HepG2 (cell line): ENCODE data around the gene URGCP. TPM values are rescaled to one million over a fixed set of nuclear protein-coding genes. Genes with fewer than 3 reads are reported as not detected.

ENCODE experiments used
- ATAC-seq: fragments of 200-7000 bp; cut with Tn5 transposase; 3 replicates; pipeline ENCODE4 v1.9.1; 2020; ENCODE audit warnings: mild to moderate bottlenecking, moderate library complexity
- BruUV-seq: library from RNA; stranded (reverse); fragments of 400-500 nt; replicated peaks from 2 replicates; lab custom pipeline; 2021; lab: Mats Ljungman, UMichigan
- CTCF ChIA-PET: fragments of 300-600 bp; formaldehyde crosslinking; extraction: SDS; loops from one replicate; lab custom pipeline; 2021; ENCODE audit warnings: low total read pairs, inconsistent platforms, low intra/inter-chr PET ratio; lab: Yijun Ruan, JAX
- POLR2A ChIA-PET: fragments of 350-600 bp; sonication (Branson Sonifier 250); formaldehyde crosslinking; loops from one replicate; lab custom pipeline; 2020; ENCODE audit warnings: antibody characterized with exemption, inconsistent platforms; lab: Yijun Ruan, JAX
- DNase-seq: peaks from one replicate; pipeline ENCODE4 v3.0.0-alpha.2; 2015; ENCODE audit warnings: low spot score
- FAIRE-seq: peaks from 3 replicates; lab custom pipeline; 2011; peaks lifted over from hg19 to GRCh38; lab: Jason Lieb, UNC
- H2AFZ ChIP-seq: one replicate; pipeline ENCODE4 v1.6.1; 2011; ENCODE audit warnings: low read length, inconsistent platforms
- H3K27ac ChIP-seq: fragments of 300-600 bp; 3 replicates; pipeline ENCODE4 v1.8.0; 2011; ENCODE audit warnings: mixed run types, mild to moderate bottlenecking, mixed read lengths, low read length, inconsistent platforms; ENCODE audit not compliant: insufficient read depth; ENCODE audit errors: extremely low read length
- H3K27me3 ChIP-seq, 2 experiments: fragments of 200-600 bp in 1 of 2; 2 replicates in 1 of 2; 3 replicates in 1 of 2; pipeline versions ENCODE4 v1.6.0 to v1.8.0; 2011; ENCODE audit warnings: low read length in 2 of 2, mild to moderate bottlenecking in 2 of 2, moderate library complexity in 2 of 2, inconsistent platforms in 1 of 2; ENCODE audit not compliant: insufficient read depth in 2 of 2, control insufficient read depth in 1 of 2
- H3K36me3 ChIP-seq, 2 experiments: fragments of 200-600 bp in 1 of 2; replicated peaks in 1 of 2; 2 replicates in 1 of 2; 3 replicates in 1 of 2; pipeline versions ENCODE4 v1.5.1 to v1.8.0; 2011; ENCODE audit warnings: low read length in 2 of 2, inconsistent platforms in 1 of 2; ENCODE audit not compliant: insufficient read depth in 2 of 2, control insufficient read depth in 1 of 2
- H3K4me1 ChIP-seq: 2 replicates; pipeline ENCODE4 v1.5.1; 2012; ENCODE audit warnings: low read length, inconsistent platforms; ENCODE audit not compliant: insufficient read depth
- H3K4me2 ChIP-seq: 2 replicates; pipeline ENCODE4 v1.6.0; 2011; ENCODE audit warnings: low read depth, low read length, inconsistent platforms
- H3K4me3 ChIP-seq, 3 experiments: fragments of 200-600 bp in 1 of 3; sonication (generic), shearing (Covaris generic) in 1 of 3; replicated peaks in 1 of 3; 2 replicates each; pipeline ENCODE4 v1.5.1; 2011 to 2016; ENCODE audit warnings: low read length in 3 of 3, inconsistent platforms in 2 of 3, low read depth in 2 of 3, mild to moderate bottlenecking in 2 of 3, control low read depth in 1 of 3, mixed read lengths in 1 of 3; ENCODE audit not compliant: insufficient read depth in 1 of 3
- H3K79me2 ChIP-seq: one replicate; pipeline ENCODE4 v1.6.1; 2011; ENCODE audit warnings: low read length, inconsistent platforms; ENCODE audit not compliant: insufficient read depth
- H3K9ac ChIP-seq: 2 replicates; pipeline ENCODE4 v1.6.0; 2011; ENCODE audit warnings: mild to moderate bottlenecking, low read depth, low read length, inconsistent platforms; ENCODE audit not compliant: insufficient read depth
- H3K9me3 ChIP-seq: 2 replicates; pipeline ENCODE4 v1.5.1; 2012; ENCODE audit warnings: mild to moderate bottlenecking, low read length
- H4K20me1 ChIP-seq: 2 replicates; pipeline ENCODE4 v1.6.0; 2011; ENCODE audit warnings: inconsistent platforms, mild to moderate bottlenecking, low read length, moderate library complexity; ENCODE audit not compliant: insufficient read depth
- MED8 ChIP-seq: sonication (generic); formaldehyde crosslinking; IDR thresholded peaks from 2 replicates; pipeline ENCODE4 v1.8.1; 2023; ENCODE audit warnings: mild to moderate bottlenecking, missing genetic modification reagents; ENCODE audit not compliant: insufficient replicate concordance
- MTA1 ChIP-seq: sonication (generic); formaldehyde crosslinking; IDR thresholded peaks from 2 replicates; pipeline ENCODE4 v1.4.0; 2020; ENCODE audit warnings: missing genetic modification reagents, mild to moderate bottlenecking, borderline replicate concordance
- NR1H2 ChIP-seq: sonication (generic); formaldehyde crosslinking; IDR thresholded peaks from 2 replicates; pipeline ENCODE4 v1.8.1; 2022; ENCODE audit warnings: low read depth, missing genetic modification reagents, borderline replicate concordance
- NR2F2 ChIP-seq: IDR thresholded peaks from 2 replicates; pipeline ENCODE4 v1.6.1; 2012; ENCODE audit warnings: low read depth, inconsistent platforms, borderline replicate concordance
- PCBP1 ChIP-seq: fragments of 200-400 bp; formaldehyde crosslinking; IDR thresholded peaks from 2 replicates; pipeline ENCODE4 v1.6.1; 2017; ENCODE audit warnings: mild to moderate bottlenecking, low read depth, low read length, borderline replicate concordance
- PPARG ChIP-seq: conservative IDR thresholded peaks from 2 replicates; pipeline ENCODE4 v1.6.1; 2016; ENCODE audit warnings: missing biosample characterization, missing genetic modification reagents
- RCOR2 ChIP-seq: IDR thresholded peaks from 2 replicates; pipeline ENCODE4 v1.6.1; 2016; ENCODE audit warnings: missing biosample characterization, missing genetic modification reagents
- RNF2 ChIP-seq: fragments of 450-650 bp; conservative IDR thresholded peaks from 2 replicates; pipeline ENCODE4 v1.6.1; 2016; ENCODE audit warnings: low read depth
- ZFP37 ChIP-seq: sonication (generic); formaldehyde crosslinking; IDR thresholded peaks from 2 replicates; pipeline ENCODE4 v1.4.0; 2020; ENCODE audit warnings: missing genetic modification reagents, borderline replicate concordance
- ZMAT3 ChIP-seq: sonication (generic); formaldehyde crosslinking; conservative IDR thresholded peaks from 2 replicates; pipeline ENCODE4 v1.7.0; 2021; ENCODE audit warnings: missing genetic modification reagents
- ZNF207 ChIP-seq: fragments of 450-650 bp; IDR thresholded peaks from 2 replicates; pipeline ENCODE4 v1.6.1; 2016; ENCODE audit warnings: antibody characterized with exemption, borderline replicate concordance
- WGBS: methylation state at CpG from one replicate; pipeline ENCODE4 v1.1.6; 2017; ENCODE audit warnings: low lambda C conversion rate; 5-methylcytosine and 5-hydroxymethylcytosine counted together
- in situ Hi-C: cut with HindIII; loops from 2 replicates; pipeline ENCODE4 v1.10.0; 2017; ENCODE audit warnings: low pct_unique_long_range_greater_than_20kb; ENCODE audit not compliant: extremely low pct_ligation_motif_present
- intact Hi-C: fragments of 100-400 bp; cut with micrococcal nuclease; formaldehyde crosslinking; loops from one replicate; pipeline ENCODE4 v1.10.0; 2022; ENCODE audit not compliant: unreplicated experiment
- polyA plus RNA-seq, 8 experiments: library from polyadenylated mRNA; depleted of rRNA in 3 of 8; stranded (reverse) in 7 of 8; unstranded in 1 of 8; fragments of >200 nt; fragmentation: Illumina TruSeq in 4 of 8; extraction: Trizol in 4 of 8; gene quantifications; 2 replicates each; pipeline versions ENCODE4 v1.2.1 to v1.2.3, GENCODE V29; 2011 to 2016; ENCODE audit warnings: low read depth in 4 of 8, missing spikeins in 1 of 8, mixed read lengths in 1 of 8; ENCODE audit not compliant: insufficient read depth in 1 of 8
- total RNA-seq, 5 experiments: library from RNA; depleted of rRNA; stranded (reverse); fragments of >200 nt; fragmentation: Illumina TruSeq; extraction: Trizol; gene quantifications; 2 replicates each; pipeline ENCODE4 v1.2.3, GENCODE V29; 2016; ENCODE audit warnings: low read depth in 1 of 5
- TF ChIP-seq, protein P1 (sequence below): fragments of 450-650 bp; IDR thresholded peaks from 2 replicates; pipeline ENCODE4 v1.6.1; 2016
- TF ChIP-seq, protein P2 (sequence below): sonication (generic); formaldehyde crosslinking; IDR thresholded peaks from 2 replicates; pipeline ENCODE4 v1.4.0; 2020; ENCODE audit warnings: missing genetic modification reagents
- TF ChIP-seq, protein P3 (sequence below): sonication (generic); formaldehyde crosslinking; IDR thresholded peaks from 2 replicates; pipeline ENCODE4 v1.8.0; 2022; ENCODE audit warnings: missing genetic modification reagents, mild to moderate bottlenecking, moderate library complexity, borderline replicate concordance
- TF ChIP-seq, protein P4 (sequence below): sonication (generic); formaldehyde crosslinking; IDR thresholded peaks from 2 replicates; pipeline ENCODE4 v1.4.0; 2020; ENCODE audit warnings: missing genetic modification reagents

Gene URGCP
- total and polyA plus RNA-seq, 2 of the 13 experiments (the other 11 are each of a cell fraction or from before 2014, with no cell fraction given) = 22.3 to 25.8 TPM

DNA sequence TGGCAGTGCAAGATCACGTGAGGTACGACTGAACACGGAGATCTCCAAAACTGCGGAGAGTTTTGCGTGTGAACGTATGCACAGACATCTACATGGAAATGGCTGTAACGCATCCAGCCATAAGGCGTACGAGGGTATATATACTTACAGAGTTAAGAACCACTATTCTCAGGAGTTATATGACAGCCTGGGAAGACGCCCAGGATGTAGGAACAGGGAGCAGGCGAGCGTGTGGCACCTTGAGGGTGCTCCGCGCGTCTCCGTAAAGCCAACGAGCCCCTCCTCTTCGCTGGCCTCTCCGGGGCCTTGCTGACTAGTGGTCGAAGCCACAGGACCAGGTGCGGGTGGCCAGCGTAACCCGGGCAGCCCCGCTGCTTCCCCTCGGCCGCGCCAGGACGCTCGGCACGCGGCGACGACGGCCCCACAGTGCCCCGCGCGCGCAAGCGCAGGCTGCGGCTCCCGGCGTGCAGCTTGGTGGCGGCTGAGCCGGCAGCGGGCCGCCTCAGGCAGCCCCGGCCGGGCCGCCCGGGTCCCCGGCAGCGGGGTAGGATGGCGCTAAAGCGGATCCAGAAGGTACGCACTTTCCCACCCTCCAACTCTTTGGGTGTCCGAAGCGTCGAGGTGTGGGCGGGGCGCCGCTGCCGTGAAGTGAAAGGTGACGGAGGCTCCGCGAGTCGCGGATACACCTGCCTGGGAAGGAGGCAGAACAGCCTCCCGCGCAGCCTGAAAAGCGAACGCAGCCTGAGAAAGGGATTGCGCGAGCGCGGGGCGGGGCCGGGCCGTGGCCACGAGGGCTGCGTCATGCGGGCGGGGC is 19.8 kb upstream of the URGCP start, which contains the start of gene UBE2D4 (continued):
- TF ChIP-seq MED8 (CRISPR knock-in tag) (peak; percentile 49), RCOR2 (no peak), MTA1 (CRISPR knock-in tag) (peak; percentile 75), ZMAT3 (CRISPR knock-in tag) (peak; percentile 94), RNF2 (peak; percentile 97), NR1H2 (CRISPR knock-in tag) (peak; percentile 92)
- TF ChIP-seq, protein P1, sequence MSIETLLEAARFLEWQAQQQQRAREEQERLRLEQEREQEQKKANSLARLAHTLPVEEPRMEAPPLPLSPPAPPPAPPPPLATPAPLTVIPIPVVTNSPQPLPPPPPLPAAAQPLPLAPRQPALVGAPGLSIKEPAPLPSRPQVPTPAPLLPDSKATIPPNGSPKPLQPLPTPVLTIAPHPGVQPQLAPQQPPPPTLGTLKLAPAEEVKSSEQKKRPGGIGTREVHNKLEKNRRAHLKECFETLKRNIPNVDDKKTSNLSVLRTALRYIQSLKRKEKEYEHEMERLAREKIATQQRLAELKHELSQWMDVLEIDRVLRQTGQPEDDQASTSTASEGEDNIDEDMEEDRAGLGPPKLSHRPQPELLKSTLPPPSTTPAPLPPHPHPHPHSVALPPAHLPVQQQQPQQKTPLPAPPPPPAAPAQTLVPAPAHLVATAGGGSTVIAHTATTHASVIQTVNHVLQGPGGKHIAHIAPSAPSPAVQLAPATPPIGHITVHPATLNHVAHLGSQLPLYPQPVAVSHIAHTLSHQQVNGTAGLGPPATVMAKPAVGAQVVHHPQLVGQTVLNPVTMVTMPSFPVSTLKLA = peak; percentile 23; the same call in 1 of the 2 replicates
- TF ChIP-seq, protein P2, sequence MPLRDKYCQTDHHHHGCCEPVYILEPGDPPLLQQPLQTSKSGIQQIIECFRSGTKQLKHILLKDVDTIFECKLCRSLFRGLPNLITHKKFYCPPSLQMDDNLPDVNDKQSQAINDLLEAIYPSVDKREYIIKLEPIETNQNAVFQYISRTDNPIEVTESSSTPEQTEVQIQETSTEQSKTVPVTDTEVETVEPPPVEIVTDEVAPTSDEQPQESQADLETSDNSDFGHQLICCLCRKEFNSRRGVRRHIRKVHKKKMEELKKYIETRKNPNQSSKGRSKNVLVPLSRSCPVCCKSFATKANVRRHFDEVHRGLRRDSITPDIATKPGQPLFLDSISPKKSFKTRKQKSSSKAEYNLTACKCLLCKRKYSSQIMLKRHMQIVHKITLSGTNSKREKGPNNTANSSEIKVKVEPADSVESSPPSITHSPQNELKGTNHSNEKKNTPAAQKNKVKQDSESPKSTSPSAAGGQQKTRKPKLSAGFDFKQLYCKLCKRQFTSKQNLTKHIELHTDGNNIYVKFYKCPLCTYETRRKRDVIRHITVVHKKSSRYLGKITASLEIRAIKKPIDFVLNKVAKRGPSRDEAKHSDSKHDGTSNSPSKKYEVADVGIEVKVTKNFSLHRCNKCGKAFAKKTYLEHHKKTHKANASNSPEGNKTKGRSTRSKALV = peak; percentile 87

DNA sequence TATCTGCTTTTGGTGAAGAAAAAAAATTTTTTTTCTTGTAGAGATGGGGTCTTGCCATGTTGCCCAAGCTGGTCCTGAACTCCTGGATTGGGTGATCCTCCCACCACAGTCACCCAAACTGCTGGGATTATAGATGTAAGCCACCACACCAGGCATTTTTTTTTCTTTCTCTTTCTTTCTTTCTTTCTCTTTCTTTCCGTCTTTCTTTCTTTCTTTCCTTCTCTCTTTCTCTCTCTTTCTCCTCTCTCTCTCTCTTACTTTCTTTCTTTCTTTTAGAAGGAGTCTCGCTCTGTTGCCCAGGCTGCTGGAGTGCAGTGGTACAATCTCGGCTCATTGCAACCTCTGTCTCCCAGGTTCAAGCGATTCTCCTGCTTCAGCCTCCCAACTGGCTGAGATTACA is 16.3 kb upstream of the URGCP start:
- H4K20me1 ChIP-seq = no peaks in the 10 kb centered on the region
- 93% methylated on average over 4 of the region's 4 CpGs for WGBS
- peaks cover 2% of the 10 kb centered on the region for H3K79me2 ChIP-seq
- ChIA-PET POLR2A (no interaction called here), CTCF (no interaction called here)
- no TSS peak for BruUV-seq
- H3K27ac ChIP-seq = no peak overlapping the region
- in situ Hi-C loops = no loop called here
- no peak overlapping the region for H3K4me2 ChIP-seq
- no peak for FAIRE-seq
- H3K36me3 ChIP-seq = no peaks in the 10 kb centered on the region
- intact Hi-C loops = no loop called here
- H2AFZ ChIP-seq = no peak overlapping the region
- H3K4me3 ChIP-seq = no peak overlapping the region
- no peaks in the 10 kb centered on the region for H3K9me3 ChIP-seq
- H3K27me3 ChIP-seq = no peaks in the 10 kb centered on the region
- DNase-seq = no peak
- no peak for ATAC-seq
- H3K9ac ChIP-seq = no peak overlapping the region
- H3K4me1 ChIP-seq = peaks cover 33% of the 10 kb centered on the region
- TF ChIP-seq, protein P3, sequence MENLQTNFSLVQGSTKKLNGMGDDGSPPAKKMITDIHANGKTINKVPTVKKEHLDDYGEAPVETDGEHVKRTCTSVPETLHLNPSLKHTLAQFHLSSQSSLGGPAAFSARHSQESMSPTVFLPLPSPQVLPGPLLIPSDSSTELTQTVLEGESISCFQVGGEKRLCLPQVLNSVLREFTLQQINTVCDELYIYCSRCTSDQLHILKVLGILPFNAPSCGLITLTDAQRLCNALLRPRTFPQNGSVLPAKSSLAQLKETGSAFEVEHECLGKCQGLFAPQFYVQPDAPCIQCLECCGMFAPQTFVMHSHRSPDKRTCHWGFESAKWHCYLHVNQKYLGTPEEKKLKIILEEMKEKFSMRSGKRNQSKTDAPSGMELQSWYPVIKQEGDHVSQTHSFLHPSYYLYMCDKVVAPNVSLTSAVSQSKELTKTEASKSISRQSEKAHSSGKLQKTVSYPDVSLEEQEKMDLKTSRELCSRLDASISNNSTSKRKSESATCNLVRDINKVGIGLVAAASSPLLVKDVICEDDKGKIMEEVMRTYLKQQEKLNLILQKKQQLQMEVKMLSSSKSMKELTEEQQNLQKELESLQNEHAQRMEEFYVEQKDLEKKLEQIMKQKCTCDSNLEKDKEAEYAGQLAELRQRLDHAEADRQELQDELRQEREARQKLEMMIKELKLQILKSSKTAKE (CRISPR knock-in tag) = no peak
- TF ChIP-seq NR2F2 (no peak), ZFP37 (no peak), PCBP1 (no peak), ZNF207 (no peak), PPARG (CRISPR knock-in tag) (no peak)
- TF ChIP-seq, protein P4, sequence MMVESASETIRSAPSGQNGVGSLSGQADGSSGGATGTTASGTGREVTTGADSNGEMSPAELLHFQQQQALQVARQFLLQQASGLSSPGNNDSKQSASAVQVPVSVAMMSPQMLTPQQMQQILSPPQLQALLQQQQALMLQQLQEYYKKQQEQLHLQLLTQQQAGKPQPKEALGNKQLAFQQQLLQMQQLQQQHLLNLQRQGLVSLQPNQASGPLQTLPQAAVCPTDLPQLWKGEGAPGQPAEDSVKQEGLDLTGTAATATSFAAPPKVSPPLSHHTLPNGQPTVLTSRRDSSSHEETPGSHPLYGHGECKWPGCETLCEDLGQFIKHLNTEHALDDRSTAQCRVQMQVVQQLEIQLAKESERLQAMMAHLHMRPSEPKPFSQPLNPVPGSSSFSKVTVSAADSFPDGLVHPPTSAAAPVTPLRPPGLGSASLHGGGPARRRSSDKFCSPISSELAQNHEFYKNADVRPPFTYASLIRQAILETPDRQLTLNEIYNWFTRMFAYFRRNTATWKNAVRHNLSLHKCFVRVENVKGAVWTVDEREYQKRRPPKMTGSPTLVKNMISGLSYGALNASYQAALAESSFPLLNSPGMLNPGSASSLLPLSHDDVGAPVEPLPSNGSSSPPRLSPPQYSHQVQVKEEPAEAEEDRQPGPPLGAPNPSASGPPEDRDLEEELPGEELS (CRISPR knock-in tag) = no peak
